WTC11 (cell line): ENCODE measurements around the gene LLGL2. TPM values are rescaled to one million over a fixed set of nuclear protein-coding genes. Genes with fewer than 3 reads are reported as not detected.
A peak's percentile ranks its signal among the peaks of the same experiment; 100 is the strongest.

Experiments used
- ATAC-seq: fragments of 200-7000 bp; cut with Tn5 transposase; 2 replicates; pipeline ENCODE4 v1.10.0; 2021; ENCODE audit warnings: mild to moderate bottlenecking, moderate library complexity
- CTCF ChIA-PET: fragments of 300-600 bp; sonication (Branson Sonifier 250); formaldehyde crosslinking; loops from one replicate; lab custom pipeline; 2021; ENCODE audit warnings: antibody characterized with exemption; lab: Charles Lee
- POLR2A ChIA-PET: fragments of 350-600 bp; sonication (Branson Sonifier 250); formaldehyde crosslinking; loops from one replicate; lab custom pipeline; 2021; ENCODE audit warnings: antibody characterized with exemption; lab: Charles Lee
- DNase-seq: peaks from one replicate; pipeline ENCODE4 v3.0.0; 2021; ENCODE audit warnings: low spot score
- H3K27ac Mint-ChIP-seq: 2 replicates; pipeline ENCODE4 v1.8.0; 2021; ENCODE audit warnings: mixed read lengths
- H3K27me3 Mint-ChIP-seq: 2 replicates; pipeline ENCODE4 v1.8.0; 2021; ENCODE audit warnings: low read depth, mild to moderate bottlenecking, moderate library complexity, mixed read lengths
- H3K36me3 Mint-ChIP-seq: 2 replicates; pipeline ENCODE4 v1.8.0; 2021; ENCODE audit warnings: mixed read lengths
- H3K4me1 Mint-ChIP-seq: 2 replicates; pipeline ENCODE4 v1.8.0; 2022; ENCODE audit warnings: mixed read lengths
- H3K4me3 Mint-ChIP-seq: 2 replicates; pipeline ENCODE4 v1.8.0; 2021; ENCODE audit warnings: mild to moderate bottlenecking, moderate library complexity, mixed read lengths
- H3K9me3 Mint-ChIP-seq: 2 replicates; pipeline ENCODE4 v1.8.0; 2021; ENCODE audit warnings: mixed read lengths
- ATF2 ChIP-seq: sonication (generic); formaldehyde crosslinking; IDR thresholded peaks from 2 replicates; pipeline ENCODE4 v1.8.1; 2022; ENCODE audit warnings: low read depth, missing genetic modification reagents, borderline replicate concordance
- FOXJ3 ChIP-seq: sonication (generic); formaldehyde crosslinking; IDR thresholded peaks from 2 replicates; pipeline ENCODE4 v1.9.0; 2021; ENCODE audit warnings: missing genetic modification reagents, mild to moderate bottlenecking, borderline replicate concordance
- FOXK1 ChIP-seq: sonication (generic); formaldehyde crosslinking; IDR thresholded peaks from 2 replicates; pipeline ENCODE4 v1.8.0; 2022; ENCODE audit warnings: mild to moderate bottlenecking, moderate library complexity, missing genetic modification reagents
- FOXP1 ChIP-seq: sonication (generic); formaldehyde crosslinking; IDR thresholded peaks from 2 replicates; pipeline ENCODE4 v1.8.0; 2022; ENCODE audit warnings: missing genetic modification reagents, mild to moderate bottlenecking, moderate library complexity, borderline replicate concordance
- GABPB1 ChIP-seq: sonication (generic); formaldehyde crosslinking; IDR thresholded peaks from 2 replicates; pipeline ENCODE4 v1.8.1; 2023; ENCODE audit warnings: mild to moderate bottlenecking, missing genetic modification reagents
- GRHL2 ChIP-seq: fragments of 250-450 bp; sonication (Bioruptor Pico); IDR thresholded peaks from 2 replicates; pipeline ENCODE4 v1.8.0; 2022; ENCODE audit warnings: mild to moderate bottlenecking, moderate library complexity; ENCODE audit not compliant: insufficient replicate concordance, severe bottlenecking
- KAT7 ChIP-seq: sonication (generic); formaldehyde crosslinking; IDR thresholded peaks from 2 replicates; pipeline ENCODE4 v1.8.1; 2023; ENCODE audit warnings: missing genetic modification reagents, mild to moderate bottlenecking, borderline replicate concordance
- SMAD4 ChIP-seq: sonication (generic); formaldehyde crosslinking; IDR thresholded peaks from 2 replicates; pipeline ENCODE4 v1.8.0; 2022; ENCODE audit warnings: mild to moderate bottlenecking, missing genetic modification reagents
- SP1 ChIP-seq: sonication (generic); formaldehyde crosslinking; conservative IDR thresholded peaks from 2 replicates; pipeline ENCODE4 v1.8.1; 2022; ENCODE audit warnings: missing genetic modification reagents
- ZMAT4 ChIP-seq: fragments of 250-450 bp; sonication (Bioruptor Pico); IDR thresholded peaks from 2 replicates; pipeline ENCODE4 v1.9.0; 2021; ENCODE audit warnings: mild to moderate bottlenecking
- ZNF281 ChIP-seq: sonication (generic); formaldehyde crosslinking; IDR thresholded peaks from 2 replicates; pipeline ENCODE4 v1.8.0; 2023; ENCODE audit warnings: mild to moderate bottlenecking, missing genetic modification reagents
- total RNA-seq: library from RNA; stranded (reverse); gene quantifications from 3 replicates; pipeline ENCODE4 v1.2.3, GENCODE V29; 2021

Gene LLGL2
- total RNA-seq, 1 experiment from 2014 or later, result 103 TPM

GRCh38 chr17:75498039-75498725 is 27.3 kb upstream of the LLGL2 start:
- Mint-ChIP-seq H3K9me3 (no peaks in the 10 kb centered on the region), H3K27ac (no peak overlapping the region), H3K27me3 (no peaks in the 10 kb centered on the region), H3K36me3 (peaks cover 9% of the 10 kb centered on the region; the same call in 1 of the 2 replicates), H3K4me1 (no peaks in the 10 kb centered on the region), H3K4me3 (no peak overlapping the region)
- DNase-seq (no peak), ATAC-seq (no peak)
- TF ChIP-seq FOXJ3 (no peak), GABPB1 (CRISPR knock-in tag) (no peak), FOXK1 (CRISPR knock-in tag) (no peak), SP1 (no peak), ZMAT4 (no peak), ZNF281 (no peak), GRHL2 (CRISPR knock-in tag) (no peak), KAT7 (no peak), ATF2 (CRISPR knock-in tag) (no peak)
- ChIA-PET POLR2A (interaction anchor here (1.1 kb wide), 1 partner anchor 18 kb away, joined by 3 read pairs; the partner anchor contains the start of gene TSEN54), CTCF (interaction anchor here (0.9 to 2.4 kb wide), 11 partner anchors 10 to 258 kb away, joined by 3 to 13 read pairs (median 4); partner anchors contain the start of gene TSEN54)

GRCh38 chr17:75498726-75499213 is 26.7 kb upstream of the LLGL2 start:
- Mint-ChIP-seq H3K9me3 (no peaks in the 10 kb centered on the region), H3K4me3 (no peak overlapping the region), H3K36me3 (peaks cover 9% of the 10 kb centered on the region; the same call in 1 of the 2 replicates), H3K27me3 (no peaks in the 10 kb centered on the region), H3K27ac (no peak overlapping the region; the same call in 1 of the 2 replicates), H3K4me1 (no peaks in the 10 kb centered on the region)
- DNase-seq (peak; percentile 34), ATAC-seq (peak; percentile 46)
- POLR2A ChIA-PET, result interaction anchor here (1.1 kb wide), 1 partner anchor 18 kb away, joined by 3 read pairs; the partner anchor contains the start of gene TSEN54
- TF ChIP-seq SP1 (0 out of 2 replicates have a peak, but pooled peaks have one; percentile 16), FOXP1 (CRISPR knock-in tag) (no peak)
- CTCF ChIA-PET, result interaction anchor here (0.8 to 2.4 kb wide), 14 partner anchors 9 to 258 kb away, joined by 3 to 13 read pairs (median 4); partner anchors contain the start of genes MIF4GD and TSEN54

- H3K27ac Mint-ChIP-seq, result peak overlapping the region; percentile 45; the same call in 1 of the 2 replicates
- POLR2A ChIA-PET, result interaction anchor here (1.1 kb wide), 1 partner anchor 17 kb away, joined by 3 read pairs; the partner anchor contains the start of gene TSEN54
- H3K27me3 Mint-ChIP-seq, result no peaks in the 10 kb centered on the region
- TF ChIP-seq SMAD4 (CRISPR knock-in tag), result no peak
- 0 out of 2 replicates have a peak, but pooled peaks have one; percentile 17 for TF ChIP-seq FOXP1 (CRISPR knock-in tag)
- peaks cover 9% of the 10 kb centered on the region; the same call in 1 of the 2 replicates for H3K36me3 Mint-ChIP-seq
- DNase-seq, result no peak
- no peaks in the 10 kb centered on the region for H3K4me1 Mint-ChIP-seq
- H3K4me3 Mint-ChIP-seq, result no peak overlapping the region
- no peak for ATAC-seq
- H3K9me3 Mint-ChIP-seq, result no peaks in the 10 kb centered on the region
- CTCF ChIA-PET, result interaction anchor here (0.8 to 2.4 kb wide), 13 partner anchors 9 to 259 kb away, joined by 3 to 13 read pairs (median 4); partner anchors contain the start of genes MIF4GD and TSEN54
These were observed 26.0 kb upstream of the LLGL2 start for GRCh38 chr17:75499313-75500022.
